ENCODE data around the gene PDE4B. TPM values are rescaled to one million over a fixed set of nuclear protein-coding genes. Genes with fewer than 3 reads are reported as not detected.

PDE4B gene
- total RNA-seq, 2 donors from 2014 or later = 4.3 to 18.0 TPM

DNA sequence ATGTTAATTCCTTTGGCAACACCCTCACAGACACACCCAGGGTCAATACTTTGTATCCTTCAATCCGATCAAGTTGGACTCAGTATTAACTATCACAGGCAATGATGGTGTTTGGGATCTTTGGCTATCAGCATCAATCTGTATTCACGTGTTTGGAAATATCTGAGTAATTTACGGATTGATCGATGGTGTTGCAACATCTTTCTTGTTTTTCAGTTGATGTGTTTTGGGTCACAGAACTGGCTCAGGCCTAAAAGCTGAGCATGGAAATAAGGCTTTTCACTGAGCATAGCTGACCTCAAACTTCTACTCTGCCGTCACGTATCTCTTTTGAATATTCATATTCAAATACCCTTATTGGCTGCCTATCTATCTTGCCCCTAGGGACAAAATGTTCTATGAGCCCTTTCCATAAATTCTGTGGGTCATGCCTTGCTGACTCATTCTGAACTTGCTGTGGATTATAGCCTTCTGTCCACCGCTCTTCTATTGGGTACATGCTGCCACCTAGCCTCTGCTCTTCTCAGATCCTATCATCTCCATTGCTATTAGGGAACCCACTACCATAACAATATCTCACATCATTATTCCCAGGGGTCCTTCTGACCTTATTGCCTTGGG lies 156.0 kb downstream of the PDE4B start:
- DNase-seq = no peak
- no peak overlapping the region for H3K27ac Mint-ChIP-seq
- Histone ChIP-seq H3K9me3 (ENCODE audit: control insufficient read depth, low read length) (no peaks in the 10 kb centered on the region), H3K4me1 (ENCODE audit: control insufficient read depth, insufficient read depth, low read length) (peaks cover 3% of the 10 kb centered on the region), H3K9ac (ENCODE audit: extremely low read depth, low read length, poor library complexity, severe bottlenecking) (no peak overlapping the region), H3K36me3 (ENCODE audit: control insufficient read depth, insufficient read depth, low read length) (no peaks in the 10 kb centered on the region), H3K27ac (ENCODE audit: low read depth, low read length) (no peak overlapping the region), H3K27me3 (ENCODE audit: control insufficient read depth, insufficient read depth, low read length, poor library complexity, severe bottlenecking) (no peaks in the 10 kb centered on the region), H3K4me3 (ENCODE audit: low read length) (no peak overlapping the region)
- no peak overlapping the region for H3K4me3 Mint-ChIP-seq
- no peaks in the 10 kb centered on the region for H3K27me3 Mint-ChIP-seq (ENCODE audit: insufficient read depth)
- H3K4me1 Mint-ChIP-seq = peaks cover 13% of the 10 kb centered on the region
- WGBS, 2 experiments (ENCODE audit: insufficient coverage in 1 of 2, insufficient read length in 1 of 2) = 86 to 93% methylated on average over 7 of the region's 7 CpGs
- no peaks in the 10 kb centered on the region for H3K36me3 Mint-ChIP-seq (ENCODE audit: low read depth)
- no peaks in the 10 kb centered on the region for H3K9me3 Mint-ChIP-seq
- TF ChIP-seq, protein P1, sequence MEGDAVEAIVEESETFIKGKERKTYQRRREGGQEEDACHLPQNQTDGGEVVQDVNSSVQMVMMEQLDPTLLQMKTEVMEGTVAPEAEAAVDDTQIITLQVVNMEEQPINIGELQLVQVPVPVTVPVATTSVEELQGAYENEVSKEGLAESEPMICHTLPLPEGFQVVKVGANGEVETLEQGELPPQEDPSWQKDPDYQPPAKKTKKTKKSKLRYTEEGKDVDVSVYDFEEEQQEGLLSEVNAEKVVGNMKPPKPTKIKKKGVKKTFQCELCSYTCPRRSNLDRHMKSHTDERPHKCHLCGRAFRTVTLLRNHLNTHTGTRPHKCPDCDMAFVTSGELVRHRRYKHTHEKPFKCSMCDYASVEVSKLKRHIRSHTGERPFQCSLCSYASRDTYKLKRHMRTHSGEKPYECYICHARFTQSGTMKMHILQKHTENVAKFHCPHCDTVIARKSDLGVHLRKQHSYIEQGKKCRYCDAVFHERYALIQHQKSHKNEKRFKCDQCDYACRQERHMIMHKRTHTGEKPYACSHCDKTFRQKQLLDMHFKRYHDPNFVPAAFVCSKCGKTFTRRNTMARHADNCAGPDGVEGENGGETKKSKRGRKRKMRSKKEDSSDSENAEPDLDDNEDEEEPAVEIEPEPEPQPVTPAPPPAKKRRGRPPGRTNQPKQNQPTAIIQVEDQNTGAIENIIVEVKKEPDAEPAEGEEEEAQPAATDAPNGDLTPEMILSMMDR (conservative IDR thresholded peaks at IDR 0.05) = peak; percentile 51

DNA sequence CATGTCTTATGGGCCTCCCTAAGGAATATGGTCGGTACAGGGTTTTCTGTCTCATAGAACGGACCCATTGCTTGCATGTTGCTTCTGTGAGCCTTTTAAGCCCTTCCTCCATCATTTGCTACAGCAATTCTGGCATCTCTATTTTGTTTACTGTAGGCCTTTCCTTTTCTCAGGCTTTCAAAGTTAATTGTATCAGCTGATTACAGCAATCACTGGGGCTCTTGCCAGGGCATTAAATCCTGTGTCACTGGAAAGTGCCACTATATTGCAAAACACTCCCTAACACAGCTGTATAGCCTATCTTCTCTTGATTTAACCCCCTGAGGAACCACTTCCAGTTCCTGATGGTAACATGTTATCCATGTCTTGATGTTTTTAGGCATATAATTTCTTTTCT lies 156.5 kb downstream of the PDE4B start:
- 89 to 95% methylated on average over 2 of the region's 2 CpGs for WGBS, 2 experiments (ENCODE audit: insufficient coverage in 1 of 2, insufficient read length in 1 of 2)
- H3K4me3 Mint-ChIP-seq = no peak overlapping the region
- Histone ChIP-seq H3K27ac (ENCODE audit: low read depth, low read length) (no peak overlapping the region), H3K36me3 (ENCODE audit: control insufficient read depth, insufficient read depth, low read length) (no peaks in the 10 kb centered on the region), H3K27me3 (ENCODE audit: control insufficient read depth, insufficient read depth, low read length, poor library complexity, severe bottlenecking) (no peaks in the 10 kb centered on the region), H3K4me1 (ENCODE audit: control insufficient read depth, insufficient read depth, low read length) (peaks cover 3% of the 10 kb centered on the region), H3K9ac (ENCODE audit: extremely low read depth, low read length, poor library complexity, severe bottlenecking) (no peak overlapping the region), H3K9me3 (ENCODE audit: control insufficient read depth, low read length) (no peaks in the 10 kb centered on the region), H3K4me3 (ENCODE audit: low read length) (no peak overlapping the region)
- DNase-seq = no peak
- TF ChIP-seq, protein P1 (conservative IDR thresholded peaks at IDR 0.05) = no peak
- no peaks in the 10 kb centered on the region for H3K27me3 Mint-ChIP-seq (ENCODE audit: insufficient read depth)
- no peak overlapping the region for H3K27ac Mint-ChIP-seq
- no peaks in the 10 kb centered on the region for H3K9me3 Mint-ChIP-seq
- no peaks in the 10 kb centered on the region for H3K36me3 Mint-ChIP-seq (ENCODE audit: low read depth)
- H3K4me1 Mint-ChIP-seq = peaks cover 13% of the 10 kb centered on the region

DNA sequence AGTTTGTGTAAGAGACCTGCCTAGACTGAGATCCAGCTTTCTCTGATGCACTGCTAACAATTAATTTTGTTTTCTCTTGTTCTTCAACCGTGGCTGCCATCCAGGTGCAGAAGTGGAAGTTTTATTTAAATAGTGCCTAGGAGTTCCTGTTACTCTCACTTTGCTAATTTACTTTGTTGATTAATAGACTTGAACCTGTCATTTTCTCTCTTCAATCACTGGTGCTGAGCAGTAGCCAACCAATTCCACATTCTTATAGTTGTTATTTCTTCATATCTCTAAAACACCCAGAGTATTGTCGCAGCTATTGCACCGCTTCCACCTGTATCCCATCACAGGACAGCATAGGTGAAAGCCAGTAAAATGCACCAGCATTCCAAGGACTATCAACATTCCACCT lies 157.2 kb downstream of the PDE4B start:
- peaks cover 13% of the 10 kb centered on the region for H3K4me1 Mint-ChIP-seq
- Histone ChIP-seq H3K27ac (ENCODE audit: low read depth, low read length) (no peak overlapping the region), H3K9ac (ENCODE audit: extremely low read depth, low read length, poor library complexity, severe bottlenecking) (no peak overlapping the region), H3K27me3 (ENCODE audit: control insufficient read depth, insufficient read depth, low read length, poor library complexity, severe bottlenecking) (no peaks in the 10 kb centered on the region), H3K4me1 (ENCODE audit: control insufficient read depth, insufficient read depth, low read length) (peaks cover 3% of the 10 kb centered on the region), H3K4me3 (ENCODE audit: low read length) (no peak overlapping the region), H3K9me3 (ENCODE audit: control insufficient read depth, low read length) (no peaks in the 10 kb centered on the region), H3K36me3 (ENCODE audit: control insufficient read depth, insufficient read depth, low read length) (no peaks in the 10 kb centered on the region)
- WGBS, 2 experiments (ENCODE audit: insufficient coverage in 1 of 2, insufficient read length in 1 of 2) = 67 to 93% methylated on average over 1 to 3 of the region's 3 CpGs
- no peak overlapping the region for H3K4me3 Mint-ChIP-seq
- TF ChIP-seq, protein P1 (conservative IDR thresholded peaks at IDR 0.05) = no peak
- DNase-seq = no peak
- H3K27me3 Mint-ChIP-seq (ENCODE audit: insufficient read depth) = no peaks in the 10 kb centered on the region
- H3K27ac Mint-ChIP-seq = no peak overlapping the region
- H3K9me3 Mint-ChIP-seq = no peaks in the 10 kb centered on the region
- no peaks in the 10 kb centered on the region for H3K36me3 Mint-ChIP-seq (ENCODE audit: low read depth)

Measured in endodermal cell (in vitro differentiated cells).